Upper lobe of left lung (tissue), 4 donors: ENCODE data around the gene IL1RAPL2.

Source experiments
- POLR2AphosphoS5 ChIP-seq, 2 donors: sonication (generic); formaldehyde crosslinking; IDR thresholded peaks; one replicate each; pipeline ENCODE4 v1.5.1; 2017; ENCODE audit warnings: antibody characterized with exemption in 2 of 2
- TF ChIP-seq, protein P1 (sequence below), 6 experiments: fragments of 450-650 bp in 4 of 6; fragments of 200-600 bp in 2 of 6; sonication (generic) in 2 of 6; IDR thresholded peaks; one replicate each; pipeline ENCODE4 v1.5.1; 2016 to 2019; ENCODE audit warnings: antibody characterized with exemption in 6 of 6

DNA sequence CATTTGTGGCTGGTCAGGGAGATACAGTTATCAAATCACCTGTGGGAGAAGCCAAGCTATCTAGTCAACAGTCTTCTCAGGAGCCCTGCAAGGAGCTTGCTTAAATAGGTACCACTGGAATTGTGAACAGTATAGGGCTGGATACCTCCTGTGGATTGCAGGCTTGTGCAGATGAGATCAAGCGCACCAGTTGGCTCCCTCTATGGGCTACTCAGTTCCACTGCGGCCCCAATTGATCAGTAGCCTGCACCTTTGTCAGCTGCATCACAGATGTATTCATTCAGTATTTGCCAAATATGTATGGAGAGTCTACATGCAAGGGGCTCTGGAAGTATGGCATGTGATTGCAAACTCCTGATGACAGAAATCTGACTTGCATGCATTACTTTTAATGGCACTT is 625.9 kb downstream of the IL1RAPL2 start:
- TF ChIP-seq, protein P1, sequence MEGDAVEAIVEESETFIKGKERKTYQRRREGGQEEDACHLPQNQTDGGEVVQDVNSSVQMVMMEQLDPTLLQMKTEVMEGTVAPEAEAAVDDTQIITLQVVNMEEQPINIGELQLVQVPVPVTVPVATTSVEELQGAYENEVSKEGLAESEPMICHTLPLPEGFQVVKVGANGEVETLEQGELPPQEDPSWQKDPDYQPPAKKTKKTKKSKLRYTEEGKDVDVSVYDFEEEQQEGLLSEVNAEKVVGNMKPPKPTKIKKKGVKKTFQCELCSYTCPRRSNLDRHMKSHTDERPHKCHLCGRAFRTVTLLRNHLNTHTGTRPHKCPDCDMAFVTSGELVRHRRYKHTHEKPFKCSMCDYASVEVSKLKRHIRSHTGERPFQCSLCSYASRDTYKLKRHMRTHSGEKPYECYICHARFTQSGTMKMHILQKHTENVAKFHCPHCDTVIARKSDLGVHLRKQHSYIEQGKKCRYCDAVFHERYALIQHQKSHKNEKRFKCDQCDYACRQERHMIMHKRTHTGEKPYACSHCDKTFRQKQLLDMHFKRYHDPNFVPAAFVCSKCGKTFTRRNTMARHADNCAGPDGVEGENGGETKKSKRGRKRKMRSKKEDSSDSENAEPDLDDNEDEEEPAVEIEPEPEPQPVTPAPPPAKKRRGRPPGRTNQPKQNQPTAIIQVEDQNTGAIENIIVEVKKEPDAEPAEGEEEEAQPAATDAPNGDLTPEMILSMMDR (IDR thresholded peaks at IDR 0.05), result peak in 1 of 6 experiments; percentile 17
- no peak for TF ChIP-seq POLR2AphosphoS5 (IDR thresholded peaks at IDR 0.05)
